Stomach (tissue), 9 donors: Measurements from ENCODE around the gene TBX6. TPM values are rescaled to one million over a fixed set of nuclear protein-coding genes. Genes with fewer than 3 reads are reported as not detected.

Experiments used
- DNase-seq, 2 donors: peaks; one replicate each; pipeline versions ENCODE4 v3.0.0 to v3.0.0-alpha.2; 2013 to 2019
- H3K27ac ChIP-seq, 5 donors: fragments of 200-600 bp in 4 of 5; sonication (generic) in 4 of 5; one replicate each; pipeline ENCODE4 v1.5.1; 2013 to 2019; ENCODE audit warnings: mild to moderate bottlenecking in 1 of 5, moderate library complexity in 1 of 5
- H3K27me3 ChIP-seq, 3 donors: fragments of 200-600 bp; sonication (generic); one replicate each; pipeline ENCODE4 v1.5.1; 2017 to 2019; ENCODE audit warnings: mixed run types in 1 of 3
- H3K36me3 ChIP-seq, 4 donors: fragments of 200-600 bp; sonication (generic); 1 replicate in 3 of 4; 2 replicates in 1 of 4; pipeline ENCODE4 v1.5.1; 2016 to 2019
- H3K4me1 ChIP-seq, 4 donors: fragments of 200-600 bp; sonication (generic); one replicate each; pipeline ENCODE4 v1.5.1; 2016 to 2019
- H3K4me3 ChIP-seq, 4 donors: fragments of 200-600 bp; sonication (generic) in 3 of 4; one replicate each; pipeline ENCODE4 v1.5.1; 2016 to 2019; ENCODE audit warnings: mild to moderate bottlenecking in 1 of 4
- H3K9me3 ChIP-seq, 4 donors: fragments of 200-600 bp; sonication (generic); one replicate each; pipeline ENCODE4 v1.5.1; 2016 to 2019
- CTCF ChIP-seq, 7 experiments: fragments of 450-650 bp in 4 of 7; fragments of 200-600 bp in 3 of 7; sonication (generic) in 3 of 7; IDR thresholded peaks; one replicate each; pipeline ENCODE4 v1.5.1; 2016 to 2019; ENCODE audit warnings: antibody characterized with exemption in 7 of 7, control low read depth in 2 of 7, mild to moderate bottlenecking in 1 of 7
- EP300 ChIP-seq: sonication (generic); formaldehyde crosslinking; IDR thresholded peaks from one replicate; pipeline ENCODE4 v1.6.1; 2017; ENCODE audit warnings: antibody characterized with exemption
- POLR2A ChIP-seq, 4 donors: fragments of 450-650 bp; IDR thresholded peaks; one replicate each; pipeline ENCODE4 v1.6.1; 2016; ENCODE audit warnings: antibody characterized with exemption in 4 of 4, control low read depth in 2 of 4, mild to moderate bottlenecking in 1 of 4, moderate library complexity in 1 of 4
- POLR2AphosphoS5 ChIP-seq, 3 donors: sonication (generic); formaldehyde crosslinking; IDR thresholded peaks; one replicate each; pipeline ENCODE4 v1.6.1; 2016; ENCODE audit warnings: antibody characterized with exemption in 3 of 3
- WGBS, 5 donors: extraction: QIAGEN DNeasy Blood & Tissue Kit in 3 of 5; methylation state at CpG; one replicate each; pipeline versions ENCODE4 v1.1.5 to v1.1.7; 2013 to 2018; 5-methylcytosine and 5-hydroxymethylcytosine counted together
- intact Hi-C: fragments of 100-400 bp; cut with DNase I; formaldehyde crosslinking; loops from one replicate; pipeline ENCODE4 v1.15.1; 2023; ENCODE audit warnings: low total_unique reads
- polyA plus RNA-seq, 3 donors: library from polyadenylated mRNA; stranded (reverse); fragments of 200-250 nt; gene quantifications; one replicate each; pipeline ENCODE4 v1.2.3, GENCODE V29; 2013
- total RNA-seq, 5 donors: library from RNA; depleted of rRNA; stranded (reverse); fragments of >200 nt; gene quantifications; one replicate each; pipeline versions ENCODE4 v1.1.0 to v1.2.3, GENCODE V29; 2014 to 2016
- donor health status: healthy with polysubstance abuse.
- donor health status: Bipolar disorder and iron deficiency.
- donor health status: healthy.

Gene TBX6
- total and polyA plus RNA-seq, 8 donors = 1.1 to 25.0 (median 2.5) TPM; not detected in 3

DNA sequence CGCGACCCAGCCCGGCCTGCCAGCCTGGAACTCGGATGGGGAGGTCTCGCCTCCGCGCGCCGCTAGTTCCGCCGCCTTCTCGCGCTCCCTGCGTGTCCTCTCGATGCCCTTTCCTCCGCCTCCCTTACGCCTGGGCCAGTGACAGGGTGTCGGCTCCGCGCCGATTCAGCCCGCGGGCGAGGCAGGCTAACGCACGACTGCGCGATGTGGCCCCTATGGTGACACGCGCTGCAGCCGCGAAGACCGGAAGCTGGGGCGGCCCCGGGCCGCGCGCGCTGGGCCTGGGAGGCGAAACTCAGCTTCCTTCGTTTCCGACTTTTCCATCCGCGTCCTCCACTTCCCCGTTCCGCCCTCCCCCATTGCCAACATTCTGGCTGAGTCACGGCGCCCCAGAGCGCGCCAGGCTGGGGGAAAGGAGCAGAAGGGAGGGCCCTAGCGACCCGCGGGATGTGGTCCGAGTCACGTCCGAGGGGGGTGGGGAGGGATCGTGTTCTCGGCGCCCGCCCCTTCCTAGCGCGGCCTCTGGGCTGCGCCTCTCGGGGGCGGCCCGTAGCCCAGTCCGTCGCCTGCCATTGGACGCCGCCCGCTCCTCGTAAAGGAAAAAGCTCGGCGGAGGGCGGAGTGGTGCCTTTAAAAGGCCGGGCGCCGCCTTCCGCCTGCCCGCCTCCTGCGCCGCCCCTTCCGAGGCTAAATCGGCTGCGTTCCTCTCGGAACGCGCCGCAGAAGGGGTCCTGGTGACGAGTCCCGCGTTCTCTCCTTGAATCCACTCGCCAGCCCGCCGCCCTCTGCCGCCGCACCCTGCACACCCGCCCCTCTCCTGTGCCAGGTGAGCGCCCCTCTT lies 26.4 kb downstream of the TBX6 start, which contains the start of gene ALDOA:
Gene ALDOA, plus strand, starts transcription at position 659 of the 841 bp plus-strand sequence. CDS start 1,138 bp downstream, outside the sequence.
- peak within 1 kb of the TSS; percentile 93 to 100 (median 98) for H3K27ac ChIP-seq
- no peaks in the 10 kb centered on the region for H3K27me3 ChIP-seq
- H3K36me3 ChIP-seq = peaks cover 33 to 38% (median 36%) of the 10 kb centered on the region in 4 donors
- peaks cover 49 to 67% (median 60%) of the 10 kb centered on the region in 4 donors for H3K4me1 ChIP-seq
- intact Hi-C loops = no loop called here
- no peaks in the 10 kb centered on the region for H3K9me3 ChIP-seq
- H3K4me3 ChIP-seq = peak within 1 kb of the TSS; percentile 75 to 96 (median 80)
- WGBS, 5 donors = 0 to 1% (median 0%) methylated on average over 50 to 99 of the region's 99 CpGs
- TF ChIP-seq CTCF (IDR thresholded peaks at IDR 0.05) = peak in 2 of 7 experiments; percentile 5 to 10
- TF ChIP-seq POLR2A (IDR thresholded peaks at IDR 0.05) = peak in 2 of 4 donors; percentile 90 to 98
- peak; percentile 27 for TF ChIP-seq EP300
- peak; percentile 86 to 98 (median 98) for TF ChIP-seq POLR2AphosphoS5 (IDR thresholded peaks at IDR 0.05)
- peak; percentile 98 to 99 for DNase-seq

GRCh38 chr16:30064729-30065101 lies 27.0 kb downstream of the TBX6 start:
- peak overlapping the region; percentile 92 to 100 (median 98) for H3K27ac ChIP-seq
- H3K9me3 ChIP-seq = no peaks in the 10 kb centered on the region
- DNase-seq = no peak
- intact Hi-C loops = no loop called here
- peaks cover 43 to 66% (median 57%) of the 10 kb centered on the region in 4 donors for H3K4me1 ChIP-seq
- peak overlapping the region; percentile 75 to 96 (median 80) for H3K4me3 ChIP-seq
- peaks cover 27 to 32% (median 30%) of the 10 kb centered on the region in 4 donors for H3K36me3 ChIP-seq
- H3K27me3 ChIP-seq = no peaks in the 10 kb centered on the region
- WGBS, 5 donors = 0 to 1% (median 1%) methylated on average over 11 to 25 of the region's 25 CpGs
- TF ChIP-seq EP300 = no peak
- TF ChIP-seq POLR2A (IDR thresholded peaks at IDR 0.05) = no peak
- no peak for TF ChIP-seq CTCF (IDR thresholded peaks at IDR 0.05)
- TF ChIP-seq POLR2AphosphoS5 (IDR thresholded peaks at IDR 0.05) = peak in 1 of 3 donors; percentile 29

- no peaks in the 10 kb centered on the region for H3K9me3 ChIP-seq
- no peaks in the 10 kb centered on the region for H3K27me3 ChIP-seq
- intact Hi-C loops = no loop called here
- peak overlapping the region; percentile 75 to 96 (median 80) for H3K4me3 ChIP-seq
- peaks cover 21 to 26% (median 24%) of the 10 kb centered on the region in 4 donors for H3K36me3 ChIP-seq
- WGBS, 5 donors = 1 to 5% (median 3%) methylated on average over 16 to 27 of the region's 27 CpGs
- TF ChIP-seq EP300 (no peak), POLR2A (IDR thresholded peaks at IDR 0.05) (no peak), CTCF (IDR thresholded peaks at IDR 0.05) (peak in 2 of 7 experiments; percentile 51 to 60), POLR2AphosphoS5 (IDR thresholded peaks at IDR 0.05) (peak; percentile 38 to 79 (median 73))
- peaks cover 37 to 60% (median 51%) of the 10 kb centered on the region in 4 donors for H3K4me1 ChIP-seq
- peak; percentile 79 to 89 for DNase-seq
- peak overlapping the region; percentile 92 to 100 (median 98) for H3K27ac ChIP-seq
Observed at GRCh38 chr16:30063893-30064728, 27.6 kb downstream of the TBX6 start.
